DOHH2 (cell line): ENCODE measurements around the gene ZNF100.
"Not testable (repeated sequence)": the region's sequence is repeated elsewhere in the genome, so short reads cannot be mapped to it uniquely, and the experiment has no call there.

ENCODE experiments used
- H3F3A ChIP-seq: fragments of 200-600 bp; sonication (generic), shearing (Covaris generic); 2 replicates; pipeline ENCODE4 v1.6.0; 2016; ENCODE audit warnings: antibody characterized with exemption, mild to moderate bottlenecking; ENCODE audit not compliant: control insufficient read depth, insufficient read depth
- H3K27ac ChIP-seq: fragments of 200-600 bp; sonication (generic); 2 replicates; pipeline ENCODE4 v1.5.1; 2014; ENCODE audit warnings: low read depth, mild to moderate bottlenecking, low read length, moderate library complexity
- H3K27me3 ChIP-seq: fragments of 200-600 bp; sonication (generic); 2 replicates; pipeline ENCODE4 v1.6.1; 2014; ENCODE audit warnings: mild to moderate bottlenecking, low read length, mixed read lengths; ENCODE audit not compliant: control insufficient read depth
- H3K36me3 ChIP-seq: fragments of 200-600 bp; sonication (generic); 2 replicates; pipeline ENCODE4 v1.6.1; 2014; ENCODE audit warnings: mild to moderate bottlenecking, low read length, moderate library complexity, mixed read lengths; ENCODE audit not compliant: control insufficient read depth
- H3K4me1 ChIP-seq: fragments of 200-600 bp; sonication (generic); 2 replicates; pipeline ENCODE4 v1.6.1; 2014; ENCODE audit warnings: mild to moderate bottlenecking, low read length, mixed read lengths; ENCODE audit not compliant: control insufficient read depth
- H3K4me2 ChIP-seq: fragments of 200-600 bp; sonication (generic); 2 replicates; pipeline ENCODE4 v1.6.0; 2014; ENCODE audit warnings: mild to moderate bottlenecking, low read length, moderate library complexity
- H3K4me3 ChIP-seq: fragments of 200-600 bp; sonication (generic); 2 replicates; pipeline ENCODE4 v1.5.1; 2014; ENCODE audit warnings: mild to moderate bottlenecking, low read length, mixed read lengths
- H3K79me2 ChIP-seq: fragments of 200-600 bp; sonication (generic); 2 replicates; pipeline ENCODE4 v1.6.1; 2014; ENCODE audit warnings: mild to moderate bottlenecking, low read length, mixed read lengths; ENCODE audit not compliant: control insufficient read depth
- H3K9me2 ChIP-seq: fragments of 200-600 bp; sonication (generic); replicated peaks from 2 replicates; pipeline ENCODE4 v1.6.1; 2014; ENCODE audit warnings: mild to moderate bottlenecking, low read length, mixed read lengths; ENCODE audit not compliant: control insufficient read depth
- H3K9me3 ChIP-seq: fragments of 200-600 bp; sonication (generic); 2 replicates; pipeline ENCODE4 v1.6.1; 2014; ENCODE audit warnings: antibody characterized with exemption, low read length, mixed read lengths; ENCODE audit not compliant: control insufficient read depth, insufficient read depth
- H4K20me1 ChIP-seq: fragments of 200-600 bp; sonication (generic); 2 replicates; pipeline ENCODE4 v1.6.0; 2014; ENCODE audit warnings: low read depth, mild to moderate bottlenecking, antibody characterized with exemption, low read length, moderate library complexity; ENCODE audit not compliant: control insufficient read depth, insufficient read depth
- EZH2phosphoT487 ChIP-seq: fragments of 200-600 bp; sonication (generic); IDR thresholded peaks from 2 replicates; pipeline ENCODE4 v1.6.1; 2017; ENCODE audit warnings: borderline replicate concordance, mild to moderate bottlenecking, antibody characterized with exemption, low read length, moderate library complexity, mixed read lengths
- TF ChIP-seq, protein P1 (sequence below): fragments of 200-600 bp; sonication (generic); IDR thresholded peaks from one replicate; pipeline ENCODE4 v1.5.1; 2014; ENCODE audit warnings: antibody characterized with exemption, mild to moderate bottlenecking, low read depth, low read length; ENCODE audit not compliant: poor library complexity, severe bottlenecking

ZNF100 gene

DNA sequence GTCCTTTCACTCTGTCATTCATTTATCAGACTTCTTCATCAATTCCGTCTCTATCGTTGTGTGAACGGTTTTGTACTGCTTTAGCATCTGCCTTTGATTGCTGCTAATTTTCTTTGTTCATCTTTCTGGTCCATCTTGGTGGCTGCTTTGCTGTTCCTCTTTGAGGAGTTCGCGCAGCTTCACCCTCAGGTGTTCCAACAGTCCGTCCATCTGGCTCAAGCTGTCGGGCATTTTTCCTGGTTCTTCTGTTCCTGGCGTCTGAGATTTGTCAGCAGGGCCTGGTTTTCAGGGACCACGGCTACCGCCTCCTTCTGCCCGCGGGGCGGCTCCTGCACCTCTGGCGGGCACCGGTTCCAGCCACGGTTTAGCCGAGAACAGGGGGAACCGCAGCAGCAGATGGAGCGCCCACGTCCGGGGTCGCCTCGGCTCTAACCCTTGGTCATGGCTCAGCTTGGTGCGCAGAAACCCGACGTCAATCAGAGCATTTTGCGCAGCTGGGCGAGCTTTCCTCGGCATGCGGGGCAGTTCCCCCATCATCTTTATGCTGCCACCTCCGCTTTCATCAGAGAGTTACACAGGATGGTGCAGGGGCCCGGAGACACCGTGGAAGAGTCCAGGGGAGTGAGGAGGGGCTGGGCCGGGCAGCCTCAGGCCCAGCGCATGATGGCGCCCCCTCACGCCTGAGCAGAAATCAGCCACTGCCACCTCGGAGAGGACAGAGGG is 89.5 kb downstream of the ZNF100 start:
- Histone ChIP-seq H3K9me2 (no peaks in the 10 kb centered on the region), H3K27me3 (no peaks in the 10 kb centered on the region), H3K9me3 (no peaks in the 10 kb centered on the region; the same call in 1 of the 2 replicates), H3K27ac (no peak overlapping the region), H3K4me3 (no peak overlapping the region), H3K4me2 (no peak overlapping the region), H3K36me3 (no peaks in the 10 kb centered on the region), H3K79me2 (no peaks in the 10 kb centered on the region), H4K20me1 (no peaks in the 10 kb centered on the region), H3F3A (no peaks in the 10 kb centered on the region), H3K4me1 (no peaks in the 10 kb centered on the region)
- no peak for TF ChIP-seq EZH2phosphoT487
- TF ChIP-seq, protein P1, sequence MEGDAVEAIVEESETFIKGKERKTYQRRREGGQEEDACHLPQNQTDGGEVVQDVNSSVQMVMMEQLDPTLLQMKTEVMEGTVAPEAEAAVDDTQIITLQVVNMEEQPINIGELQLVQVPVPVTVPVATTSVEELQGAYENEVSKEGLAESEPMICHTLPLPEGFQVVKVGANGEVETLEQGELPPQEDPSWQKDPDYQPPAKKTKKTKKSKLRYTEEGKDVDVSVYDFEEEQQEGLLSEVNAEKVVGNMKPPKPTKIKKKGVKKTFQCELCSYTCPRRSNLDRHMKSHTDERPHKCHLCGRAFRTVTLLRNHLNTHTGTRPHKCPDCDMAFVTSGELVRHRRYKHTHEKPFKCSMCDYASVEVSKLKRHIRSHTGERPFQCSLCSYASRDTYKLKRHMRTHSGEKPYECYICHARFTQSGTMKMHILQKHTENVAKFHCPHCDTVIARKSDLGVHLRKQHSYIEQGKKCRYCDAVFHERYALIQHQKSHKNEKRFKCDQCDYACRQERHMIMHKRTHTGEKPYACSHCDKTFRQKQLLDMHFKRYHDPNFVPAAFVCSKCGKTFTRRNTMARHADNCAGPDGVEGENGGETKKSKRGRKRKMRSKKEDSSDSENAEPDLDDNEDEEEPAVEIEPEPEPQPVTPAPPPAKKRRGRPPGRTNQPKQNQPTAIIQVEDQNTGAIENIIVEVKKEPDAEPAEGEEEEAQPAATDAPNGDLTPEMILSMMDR: no peak

GRCh38 chr19:21674454-21674853 is 92.9 kb downstream of the ZNF100 start:
- Histone ChIP-seq H4K20me1 (no peaks in the 10 kb centered on the region), H3F3A (no peaks in the 10 kb centered on the region), H3K27ac (no peak overlapping the region), H3K4me3 (no peak overlapping the region), H3K9me2 (no peaks in the 10 kb centered on the region), H3K4me2 (no peak overlapping the region), H3K4me1 (no peaks in the 10 kb centered on the region), H3K79me2 (no peaks in the 10 kb centered on the region), H3K36me3 (no peaks in the 10 kb centered on the region), H3K27me3 (no peaks in the 10 kb centered on the region), H3K9me3 (no peaks in the 10 kb centered on the region; the same call in 1 of the 2 replicates)
- TF ChIP-seq EZH2phosphoT487: no peak
- TF ChIP-seq, protein P1: no peak

- H3K79me2 ChIP-seq, H3F3A ChIP-seq, H3K9me2 ChIP-seq, H3K27me3 ChIP-seq, H3K4me1 ChIP-seq, H3K27ac ChIP-seq, H3K4me3 ChIP-seq, H4K20me1 ChIP-seq, H3K9me3 ChIP-seq, H3K4me2 ChIP-seq, H3K36me3 ChIP-seq: not testable (repeated sequence)
Observed at GRCh38 chr19:21673479-21673878, 93.9 kb downstream of the ZNF100 start.
